A673 (cell line): ENCODE measurements around the gene CA6. TPM values are rescaled to one million over a fixed set of nuclear protein-coding genes. Genes with fewer than 3 reads are reported as not detected.

ENCODE experiments used
- BruUV-seq: library from RNA; stranded (reverse); fragments of 400-500 nt; replicated peaks from 2 replicates; lab custom pipeline; 2021; lab: Mats Ljungman, UMichigan
- CTCF ChIA-PET: fragments of 300-600 bp; sonication (Branson Sonifier 250); formaldehyde crosslinking; loops from one replicate; lab custom pipeline; 2022; ENCODE audit warnings: antibody characterized with exemption; lab: Charles Lee
- POLR2A ChIA-PET: fragments of 300-600 bp; sonication (Branson Sonifier 250); formaldehyde crosslinking; loops from one replicate; lab custom pipeline; 2022; ENCODE audit warnings: antibody characterized with exemption; ENCODE audit not compliant: low non-redundant PET; lab: Charles Lee
- DNase-seq: peaks from one replicate; pipeline ENCODE4 v3.0.0-alpha.2; 2015; ENCODE audit warnings: low spot score
- H3K27ac ChIP-seq: fragments of 200-600 bp; sonication (generic); 2 replicates; pipeline ENCODE4 v1.5.1; 2016; ENCODE audit warnings: mixed run types, low read depth, mild to moderate bottlenecking, mixed read lengths, antibody characterized with exemption, low read length; ENCODE audit not compliant: poor library complexity, severe bottlenecking
- H3K27me3 ChIP-seq: fragments of 200-600 bp; sonication (generic); replicated peaks from 2 replicates; pipeline ENCODE4 v1.6.1; 2017; ENCODE audit warnings: mixed run types, low read depth, mild to moderate bottlenecking, mixed read lengths, antibody characterized with exemption, low read length; ENCODE audit not compliant: insufficient read depth, poor library complexity
- H3K36me3 ChIP-seq: fragments of 200-600 bp; sonication (generic); 2 replicates; pipeline ENCODE4 v1.6.1; 2016; ENCODE audit warnings: mixed run types, mild to moderate bottlenecking, mixed read lengths, antibody characterized with exemption, low read length; ENCODE audit not compliant: insufficient read depth, poor library complexity, severe bottlenecking
- H3K4me1 ChIP-seq: fragments of 200-600 bp; sonication (generic); 2 replicates; pipeline ENCODE4 v1.6.1; 2017; ENCODE audit warnings: mixed run types, mild to moderate bottlenecking, mixed read lengths, antibody characterized with exemption, low read length; ENCODE audit not compliant: insufficient read depth, poor library complexity, severe bottlenecking
- H3K4me3 ChIP-seq: fragments of 200-600 bp; sonication (generic); 2 replicates; pipeline ENCODE4 v1.5.1; 2016; ENCODE audit warnings: low read depth, mixed run types, mild to moderate bottlenecking, mixed read lengths, low read length; ENCODE audit not compliant: poor library complexity, severe bottlenecking
- H3K9me3 ChIP-seq: fragments of 200-600 bp; sonication (generic); 2 replicates; pipeline ENCODE4 v1.6.1; 2016; ENCODE audit warnings: mixed run types, low read depth, mild to moderate bottlenecking, mixed read lengths, antibody characterized with exemption, low read length; ENCODE audit not compliant: poor library complexity, severe bottlenecking
- EZH2 ChIP-seq: fragments of 200-600 bp; sonication (generic); IDR thresholded peaks from 2 replicates; pipeline ENCODE4 v1.6.1; 2017; ENCODE audit warnings: borderline replicate concordance, low read depth, mild to moderate bottlenecking, mixed read lengths, antibody characterized with exemption, low read length; ENCODE audit not compliant: poor library complexity, severe bottlenecking
- intact Hi-C: fragments of 100-400 bp; cut with micrococcal nuclease; formaldehyde crosslinking; loops from one replicate; pipeline ENCODE4 v1.10.0; 2022; ENCODE audit not compliant: unreplicated experiment
- total RNA-seq: library from RNA; stranded (reverse); gene quantifications from 2 replicates; pipeline ENCODE4 v1.2.3, GENCODE V29; 2021
- TF ChIP-seq, protein P1 (sequence below): fragments of 300-800, 200-600 bp; sonication (generic); conservative IDR thresholded peaks from 2 replicates; pipeline ENCODE4 v1.5.1; 2017; ENCODE audit warnings: low read depth, mild to moderate bottlenecking, antibody characterized with exemption, low read length, moderate library complexity, mixed read lengths

The CA6 gene
- total RNA-seq, 1 experiment from 2014 or later: not detected

DNA sequence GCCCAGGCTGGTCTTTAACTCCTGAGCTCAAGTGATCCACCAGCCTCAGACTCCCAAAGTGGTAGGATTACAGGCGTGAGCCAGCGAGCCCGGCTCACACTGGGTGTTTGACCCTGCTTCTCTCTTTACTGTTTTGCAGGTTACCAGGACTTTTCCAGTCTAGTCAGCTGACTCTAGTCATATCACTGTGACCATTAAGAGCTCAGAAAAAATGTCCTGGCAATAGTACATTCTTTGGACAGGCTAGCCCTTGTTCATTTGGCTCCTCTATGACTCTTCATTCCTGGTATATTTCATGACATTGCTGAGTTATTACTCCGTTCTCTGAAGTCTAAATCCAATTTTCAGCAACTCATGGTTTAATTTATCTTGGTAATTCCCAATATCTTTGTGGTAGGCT, 8.0 kb upstream of the CA6 start:
- no TSS peak for BruUV-seq
- Histone ChIP-seq H3K27me3 (no peaks in the 10 kb centered on the region), H3K4me1 (peaks cover 12% of the 10 kb centered on the region), H3K27ac (no peak overlapping the region), H3K36me3 (no peaks in the 10 kb centered on the region), H3K4me3 (no peak overlapping the region), H3K9me3 (no peaks in the 10 kb centered on the region)
- ChIA-PET CTCF (interaction anchor here (0.6 kb wide), 2 partner anchors 30 to 67 kb away, joined by 3 to 4 read pairs; no protein-coding TSS in a partner anchor), POLR2A (interaction anchor here (0.6 kb wide), 1 partner anchor 369 kb away, joined by 3 read pairs; no protein-coding TSS in a partner anchor)
- intact Hi-C loops: no loop called here
- no peak for DNase-seq
- TF ChIP-seq, protein P1, sequence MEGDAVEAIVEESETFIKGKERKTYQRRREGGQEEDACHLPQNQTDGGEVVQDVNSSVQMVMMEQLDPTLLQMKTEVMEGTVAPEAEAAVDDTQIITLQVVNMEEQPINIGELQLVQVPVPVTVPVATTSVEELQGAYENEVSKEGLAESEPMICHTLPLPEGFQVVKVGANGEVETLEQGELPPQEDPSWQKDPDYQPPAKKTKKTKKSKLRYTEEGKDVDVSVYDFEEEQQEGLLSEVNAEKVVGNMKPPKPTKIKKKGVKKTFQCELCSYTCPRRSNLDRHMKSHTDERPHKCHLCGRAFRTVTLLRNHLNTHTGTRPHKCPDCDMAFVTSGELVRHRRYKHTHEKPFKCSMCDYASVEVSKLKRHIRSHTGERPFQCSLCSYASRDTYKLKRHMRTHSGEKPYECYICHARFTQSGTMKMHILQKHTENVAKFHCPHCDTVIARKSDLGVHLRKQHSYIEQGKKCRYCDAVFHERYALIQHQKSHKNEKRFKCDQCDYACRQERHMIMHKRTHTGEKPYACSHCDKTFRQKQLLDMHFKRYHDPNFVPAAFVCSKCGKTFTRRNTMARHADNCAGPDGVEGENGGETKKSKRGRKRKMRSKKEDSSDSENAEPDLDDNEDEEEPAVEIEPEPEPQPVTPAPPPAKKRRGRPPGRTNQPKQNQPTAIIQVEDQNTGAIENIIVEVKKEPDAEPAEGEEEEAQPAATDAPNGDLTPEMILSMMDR: no peak
- no peak for TF ChIP-seq EZH2

DNA sequence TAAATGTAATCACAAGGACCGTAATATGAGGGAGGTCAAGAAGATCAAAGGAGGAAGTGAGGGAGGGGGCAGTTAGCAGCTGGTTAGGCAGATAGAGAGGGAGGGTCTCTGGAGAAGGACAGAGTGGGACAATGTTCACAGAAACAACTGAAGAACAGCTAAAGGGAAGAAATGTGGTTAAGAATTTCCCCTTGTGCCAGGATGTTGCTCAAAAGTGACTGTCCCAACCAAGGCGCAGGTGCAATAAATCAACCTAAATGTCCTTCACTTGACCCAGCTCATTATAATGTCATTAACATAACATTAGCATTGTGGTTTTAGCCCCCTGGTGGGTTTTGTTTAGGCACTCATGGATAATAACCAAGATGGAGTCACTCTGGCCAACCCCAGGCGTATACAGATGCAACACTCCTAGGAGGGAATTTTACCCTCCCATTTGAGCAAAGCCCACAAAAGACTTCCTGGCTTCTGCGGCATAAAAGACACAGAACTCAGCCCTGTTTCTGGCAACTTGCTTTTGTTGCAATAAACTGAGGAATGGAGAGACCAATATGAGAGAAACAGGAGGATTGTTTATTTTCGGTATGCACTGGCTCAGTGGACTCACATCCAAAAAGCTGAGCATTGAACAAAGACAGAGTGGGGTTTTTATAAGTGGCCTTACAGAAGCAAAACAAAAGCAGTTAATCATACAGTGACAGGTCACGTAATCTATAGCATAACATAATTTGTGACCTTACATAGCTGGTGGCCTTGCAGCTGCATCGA, 7.3 kb upstream of the CA6 start:
- H3K27me3 ChIP-seq: no peaks in the 10 kb centered on the region
- DNase-seq: peak; percentile 14
- BruUV-seq: no TSS peak
- intact Hi-C loops: no loop called here
- H3K4me3 ChIP-seq: no peak overlapping the region
- POLR2A ChIA-PET: no interaction called here
- H3K4me1 ChIP-seq: peaks cover 19% of the 10 kb centered on the region
- TF ChIP-seq EZH2: no peak
- TF ChIP-seq, protein P1: no peak
- no peaks in the 10 kb centered on the region for H3K36me3 ChIP-seq
- H3K9me3 ChIP-seq: no peaks in the 10 kb centered on the region
- CTCF ChIA-PET: no interaction called here
- H3K27ac ChIP-seq: no peak overlapping the region

DNA sequence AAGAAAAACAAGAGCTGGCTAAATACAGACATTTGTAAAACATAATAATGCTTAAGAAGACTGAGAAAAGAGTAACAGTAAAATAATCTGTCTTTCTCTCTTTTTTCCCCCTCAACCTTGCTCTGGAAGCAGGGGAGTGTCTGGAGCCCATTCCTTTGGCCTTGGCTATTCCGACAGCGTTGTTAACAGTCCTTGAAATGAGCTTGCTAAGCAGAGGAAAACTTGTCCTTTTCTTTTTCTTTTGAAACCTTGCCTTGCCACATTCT, 6.7 kb upstream of the CA6 start:
- H3K4me1 ChIP-seq: peaks cover 24% of the 10 kb centered on the region
- DNase-seq: no peak
- no peaks in the 10 kb centered on the region for H3K9me3 ChIP-seq
- CTCF ChIA-PET: interaction anchor here (0.6 kb wide), 1 partner anchor 67 kb away, joined by 3 read pairs; no protein-coding TSS in a partner anchor
- no TSS peak for BruUV-seq
- TF ChIP-seq EZH2: no peak
- TF ChIP-seq, protein P1: no peak
- H3K27ac ChIP-seq: no peak overlapping the region
- no peak overlapping the region for H3K4me3 ChIP-seq
- H3K27me3 ChIP-seq: no peaks in the 10 kb centered on the region
- intact Hi-C loops: no loop called here
- no peaks in the 10 kb centered on the region for H3K36me3 ChIP-seq
- POLR2A ChIA-PET: no interaction called here
